Endothelial cell of umbilical vein (primary cell): ENCODE measurements around the gene STOML1.

Experiments
- CTCF ChIP-seq, 2 donors: IDR thresholded peaks; 1 replicate in 1 of 2; 2 replicates in 1 of 2; pipeline ENCODE4 v1.5.1; 2011; ENCODE audit warnings: low read length in 2 of 2, mild to moderate bottlenecking in 2 of 2, moderate library complexity in 2 of 2, control low read depth in 1 of 2, inconsistent platforms in 1 of 2, low read depth in 1 of 2; ENCODE audit not compliant: insufficient read depth in 1 of 2; ENCODE audit errors: extremely low read depth in 1 of 2
- FOS ChIP-seq: IDR thresholded peaks from 2 replicates; pipeline ENCODE4 v1.6.1; 2011; ENCODE audit warnings: mild to moderate bottlenecking, low read length, moderate library complexity, borderline replicate concordance; ENCODE audit not compliant: insufficient read depth
- MAX ChIP-seq: IDR thresholded peaks from 2 replicates; pipeline ENCODE4 v1.6.1; 2011; ENCODE audit not compliant: insufficient read depth, insufficient read length
- POLR2AphosphoS5 ChIP-seq: IDR thresholded peaks from 2 replicates; pipeline ENCODE4 v1.6.1; 2012; ENCODE audit warnings: low read depth, mild to moderate bottlenecking, control low read depth, low read length, moderate library complexity; ENCODE audit not compliant: insufficient read depth

DNA sequence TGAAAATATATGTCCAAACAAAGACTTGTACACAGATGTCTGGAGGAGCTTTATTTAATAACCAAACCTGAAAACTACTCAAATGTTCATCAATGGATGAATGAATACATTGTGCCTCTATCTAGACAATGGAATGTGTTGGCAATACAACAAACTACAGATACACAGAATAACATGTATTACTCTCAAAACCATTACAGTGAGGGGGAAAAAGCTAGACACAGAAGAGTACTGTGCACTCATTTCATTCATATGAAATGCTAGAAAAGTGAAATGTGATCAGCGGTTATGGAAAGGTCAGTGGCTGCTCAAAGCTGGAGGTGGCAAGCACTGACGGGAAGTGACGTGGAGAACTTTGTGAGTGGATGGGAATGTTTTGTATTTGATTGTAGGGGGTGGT lies 13.2 kb downstream of the STOML1 start:
- TF ChIP-seq FOS (no peak), POLR2AphosphoS5 (no peak), MAX (no peak), CTCF (IDR thresholded peaks at IDR 0.05; ENCODE audit: extremely low read depth in 1 of 2, insufficient read depth in 1 of 2, low read depth in 1 of 2, low read length in 2 of 2) (no peak)
